Activated naive CD4-positive, alpha-beta T cell treated with anti-CD3 and anti-CD28 coated beads, Interleukin-2, amount 50 U/mL, for 24 hours (primary cell): ENCODE data around the gene CAPN12.

Experiments
- H3K27ac Mint-ChIP-seq: one replicate; pipeline ENCODE4 v1.8.0; 2021; ENCODE audit warnings: mild to moderate bottlenecking, mixed read lengths
- H3K27me3 Mint-ChIP-seq: one replicate; pipeline ENCODE4 v1.8.0; 2021; ENCODE audit warnings: mixed read lengths
- H3K36me3 Mint-ChIP-seq: one replicate; pipeline ENCODE4 v1.8.0; 2021; ENCODE audit warnings: mixed read lengths
- H3K4me1 Mint-ChIP-seq: one replicate; pipeline ENCODE4 v1.8.0; 2021; ENCODE audit warnings: mixed read lengths
- H3K4me3 Mint-ChIP-seq: one replicate; pipeline ENCODE4 v1.8.0; 2021; ENCODE audit warnings: mild to moderate bottlenecking, mixed read lengths
- H3K9me3 Mint-ChIP-seq: one replicate; pipeline ENCODE4 v1.8.0; 2021; ENCODE audit warnings: mixed read lengths

Gene CAPN12

DNA sequence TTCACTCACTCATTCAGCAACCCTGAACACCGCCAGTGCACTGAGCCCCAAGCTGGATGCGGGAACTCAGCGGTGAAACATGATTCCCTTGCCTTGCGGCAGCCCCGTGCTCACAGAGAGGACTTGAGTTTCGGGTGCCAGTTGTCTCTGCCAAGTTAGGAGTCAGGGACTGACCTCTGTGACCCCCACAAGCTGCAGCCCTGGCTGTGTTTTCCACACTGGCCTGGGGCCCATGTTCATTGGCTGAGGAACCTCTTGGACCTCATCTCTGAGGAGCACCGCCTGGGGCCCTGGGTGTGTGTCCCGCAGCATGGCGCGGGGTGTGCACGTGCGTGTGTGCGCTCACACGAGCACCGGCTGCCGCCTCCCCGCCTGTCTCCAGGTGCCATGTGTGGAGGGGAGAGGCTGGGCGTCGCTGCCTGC is 31.0 kb downstream of the CAPN12 start:
- Mint-ChIP-seq H3K4me1 (no peaks in the 10 kb centered on the region), H3K27me3 (no peaks in the 10 kb centered on the region), H3K36me3 (peaks cover 11% of the 10 kb centered on the region), H3K4me3 (no peak overlapping the region), H3K9me3 (no peaks in the 10 kb centered on the region), H3K27ac (no peak overlapping the region)

- peaks cover 11% of the 10 kb centered on the region for H3K36me3 Mint-ChIP-seq
- H3K4me3 Mint-ChIP-seq: no peak overlapping the region
- H3K9me3 Mint-ChIP-seq: no peaks in the 10 kb centered on the region
- H3K4me1 Mint-ChIP-seq: no peaks in the 10 kb centered on the region
- no peak overlapping the region for H3K27ac Mint-ChIP-seq
- no peaks in the 10 kb centered on the region for H3K27me3 Mint-ChIP-seq
These were observed 32.0 kb downstream of the CAPN12 start for GRCh38 chr19:38712161-38712748.

- Mint-ChIP-seq H3K27ac (no peak overlapping the region), H3K27me3 (no peaks in the 10 kb centered on the region), H3K4me3 (no peak overlapping the region), H3K9me3 (no peaks in the 10 kb centered on the region), H3K4me1 (no peaks in the 10 kb centered on the region), H3K36me3 (peaks cover 11% of the 10 kb centered on the region)
These were observed 32.5 kb downstream of the CAPN12 start for GRCh38 chr19:38711726-38712153.

DNA sequence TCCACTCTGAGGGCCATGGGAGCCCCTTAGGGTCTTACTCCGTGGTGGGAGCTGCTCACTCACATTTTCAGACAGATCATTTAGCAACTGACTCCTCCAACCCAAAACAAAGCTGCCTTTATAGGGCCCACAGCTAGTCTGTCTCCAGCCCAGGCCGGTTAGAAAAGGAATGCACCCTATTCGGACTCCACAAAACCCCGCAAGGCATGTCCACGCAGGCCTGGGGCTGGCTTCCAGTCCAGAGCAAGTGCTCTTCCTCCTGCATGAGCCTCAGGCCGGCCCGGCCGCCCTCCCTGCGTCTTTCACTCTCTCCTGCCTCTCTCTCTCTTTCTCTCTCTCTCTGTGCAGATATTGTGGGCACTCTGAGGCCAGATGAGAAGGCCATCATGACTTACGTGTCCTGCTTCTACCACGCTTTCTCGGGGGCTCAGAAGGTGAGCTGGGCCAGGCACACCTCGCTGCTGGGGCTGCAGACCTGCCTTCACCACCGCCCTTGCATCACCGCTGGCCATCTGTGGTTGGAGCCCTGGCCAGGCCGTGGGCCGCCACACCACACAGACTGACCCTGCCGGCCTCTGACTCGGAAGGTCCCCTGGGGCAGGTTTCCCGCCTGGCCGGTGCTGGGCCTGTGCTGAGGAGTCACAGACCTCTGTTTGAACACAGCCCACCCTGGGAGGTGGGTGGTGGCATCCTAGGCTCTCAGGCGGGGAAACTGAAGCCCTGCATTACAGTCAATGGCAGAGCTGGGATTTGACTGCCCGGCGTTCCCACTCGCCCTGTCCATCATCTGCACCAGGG is 33.1 kb downstream of the CAPN12 start:
- no peak overlapping the region for H3K4me3 Mint-ChIP-seq
- H3K36me3 Mint-ChIP-seq: peaks cover 9% of the 10 kb centered on the region
- no peaks in the 10 kb centered on the region for H3K4me1 Mint-ChIP-seq
- no peaks in the 10 kb centered on the region for H3K27me3 Mint-ChIP-seq
- no peaks in the 10 kb centered on the region for H3K9me3 Mint-ChIP-seq
- no peak overlapping the region for H3K27ac Mint-ChIP-seq

GRCh38 chr19:38710416-38710702 is 33.9 kb downstream of the CAPN12 start:
- H3K9me3 Mint-ChIP-seq: no peaks in the 10 kb centered on the region
- no peaks in the 10 kb centered on the region for H3K27me3 Mint-ChIP-seq
- peaks cover 9% of the 10 kb centered on the region for H3K36me3 Mint-ChIP-seq
- no peak overlapping the region for H3K4me3 Mint-ChIP-seq
- no peak overlapping the region for H3K27ac Mint-ChIP-seq
- H3K4me1 Mint-ChIP-seq: no peaks in the 10 kb centered on the region

GRCh38 chr19:38709671-38710415 is 34.4 kb downstream of the CAPN12 start:
- H3K27me3 Mint-ChIP-seq: no peaks in the 10 kb centered on the region
- H3K27ac Mint-ChIP-seq: no peak overlapping the region
- no peak overlapping the region for H3K4me3 Mint-ChIP-seq
- peaks cover 9% of the 10 kb centered on the region for H3K36me3 Mint-ChIP-seq
- H3K4me1 Mint-ChIP-seq: no peaks in the 10 kb centered on the region
- H3K9me3 Mint-ChIP-seq: no peaks in the 10 kb centered on the region

GRCh38 chr19:38709119-38709518 is 35.2 kb downstream of the CAPN12 start:
- H3K27me3 Mint-ChIP-seq: no peaks in the 10 kb centered on the region
- H3K9me3 Mint-ChIP-seq: no peaks in the 10 kb centered on the region
- no peaks in the 10 kb centered on the region for H3K4me1 Mint-ChIP-seq
- H3K4me3 Mint-ChIP-seq: no peak overlapping the region
- H3K36me3 Mint-ChIP-seq: peaks cover 9% of the 10 kb centered on the region
- H3K27ac Mint-ChIP-seq: no peak overlapping the region

DNA sequence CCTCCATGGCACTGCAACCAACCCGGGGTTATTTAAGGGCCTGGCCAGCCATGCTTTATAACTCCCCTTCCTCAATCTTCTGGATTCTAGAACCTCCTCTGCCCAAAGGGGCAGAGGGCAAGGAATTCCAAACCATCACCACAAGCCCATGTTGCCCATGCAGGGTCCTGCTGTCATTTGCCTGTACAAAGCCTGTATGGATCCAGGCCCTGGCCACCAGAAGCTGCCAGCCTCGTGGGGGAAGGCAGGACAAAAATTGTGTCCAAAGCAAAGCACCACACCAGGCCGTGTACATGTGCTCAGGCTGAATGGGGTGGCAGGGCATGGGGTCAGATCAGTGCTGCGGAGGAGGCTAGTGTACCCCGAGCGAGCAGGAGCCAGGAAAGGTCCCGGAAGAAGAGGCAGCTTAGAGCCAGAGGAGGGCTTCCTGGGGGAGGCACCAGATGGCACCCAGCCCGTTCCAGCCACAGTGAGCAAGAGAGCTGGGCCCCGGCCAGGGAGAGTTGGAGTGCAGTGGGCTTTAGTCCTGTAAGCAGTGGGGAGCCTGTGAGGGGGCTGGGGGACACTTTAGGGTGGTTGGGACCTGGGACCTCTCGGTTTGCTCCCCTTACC is 35.8 kb downstream of the CAPN12 start:
- Mint-ChIP-seq H3K36me3 (peaks cover 9% of the 10 kb centered on the region), H3K27me3 (no peaks in the 10 kb centered on the region), H3K27ac (no peak overlapping the region), H3K4me1 (no peaks in the 10 kb centered on the region), H3K9me3 (no peaks in the 10 kb centered on the region), H3K4me3 (no peak overlapping the region)

DNA sequence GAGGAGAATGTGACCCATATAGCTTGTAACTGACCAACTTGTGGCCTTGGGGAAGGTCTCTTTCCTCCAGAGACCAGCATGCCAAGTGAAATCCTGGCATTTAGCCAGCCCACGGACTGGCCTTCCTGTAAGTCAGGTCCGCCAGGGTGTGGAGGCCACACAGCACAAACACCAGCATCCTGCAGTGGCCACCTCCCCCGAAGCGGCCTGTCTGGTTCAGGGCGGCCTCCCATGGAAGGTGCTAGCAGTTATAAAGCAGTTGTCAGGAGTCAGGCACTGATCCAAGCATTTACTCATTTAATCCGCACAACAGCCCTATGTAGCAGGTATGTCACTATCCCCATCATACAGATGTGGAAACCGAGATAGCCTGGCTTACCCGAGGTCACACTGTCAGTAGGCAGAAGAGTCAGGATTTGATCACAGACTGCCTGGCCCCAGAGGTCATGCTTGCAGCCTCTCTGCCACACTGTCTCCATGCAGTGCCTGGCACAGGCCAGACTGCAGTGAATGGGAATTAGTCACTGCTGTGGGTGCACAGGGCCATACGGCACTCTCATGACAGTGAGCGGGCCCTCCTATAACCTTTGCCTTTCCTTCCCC is 36.7 kb downstream of the CAPN12 start:
- H3K4me1 Mint-ChIP-seq: no peaks in the 10 kb centered on the region
- no peak overlapping the region for H3K4me3 Mint-ChIP-seq
- H3K36me3 Mint-ChIP-seq: peaks cover 9% of the 10 kb centered on the region
- no peak overlapping the region for H3K27ac Mint-ChIP-seq
- H3K27me3 Mint-ChIP-seq: no peaks in the 10 kb centered on the region
- no peaks in the 10 kb centered on the region for H3K9me3 Mint-ChIP-seq

DNA sequence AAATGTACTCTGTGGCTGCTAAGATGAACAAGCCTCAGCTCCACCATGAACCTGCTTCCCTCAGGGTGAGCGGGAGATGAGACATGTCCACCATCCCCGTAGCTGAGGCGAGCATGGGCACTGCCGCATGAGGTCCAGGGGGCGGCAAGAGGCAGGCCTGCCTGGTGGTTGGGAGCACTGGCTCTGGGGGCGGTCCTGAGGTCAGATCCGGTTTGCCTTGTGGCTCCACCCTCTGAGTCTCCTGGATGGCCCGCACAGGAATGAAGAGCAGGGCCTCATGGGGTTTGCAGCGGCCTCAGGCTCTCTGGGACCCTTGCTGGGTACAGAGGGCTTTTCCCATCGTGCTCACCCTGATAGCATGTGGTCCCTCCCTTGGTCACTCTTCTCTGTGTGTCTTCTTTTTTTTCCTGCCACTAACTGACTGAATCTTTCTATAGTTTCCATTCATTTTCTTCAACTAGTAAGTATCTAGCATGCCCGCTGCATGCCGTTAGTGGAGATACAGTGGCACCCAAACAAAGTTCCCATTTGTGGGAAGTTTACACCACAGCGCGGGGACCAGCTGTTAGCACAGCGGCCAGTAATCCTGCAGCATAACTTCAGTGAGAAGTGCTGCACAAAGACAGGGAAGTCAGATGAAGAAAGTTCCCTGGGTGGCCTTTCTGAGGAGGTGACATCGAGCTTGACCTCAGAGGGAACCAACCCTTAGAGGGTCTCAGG is 37.3 kb downstream of the CAPN12 start:
- no peak overlapping the region for H3K4me3 Mint-ChIP-seq
- peaks cover 9% of the 10 kb centered on the region for H3K36me3 Mint-ChIP-seq

DNA sequence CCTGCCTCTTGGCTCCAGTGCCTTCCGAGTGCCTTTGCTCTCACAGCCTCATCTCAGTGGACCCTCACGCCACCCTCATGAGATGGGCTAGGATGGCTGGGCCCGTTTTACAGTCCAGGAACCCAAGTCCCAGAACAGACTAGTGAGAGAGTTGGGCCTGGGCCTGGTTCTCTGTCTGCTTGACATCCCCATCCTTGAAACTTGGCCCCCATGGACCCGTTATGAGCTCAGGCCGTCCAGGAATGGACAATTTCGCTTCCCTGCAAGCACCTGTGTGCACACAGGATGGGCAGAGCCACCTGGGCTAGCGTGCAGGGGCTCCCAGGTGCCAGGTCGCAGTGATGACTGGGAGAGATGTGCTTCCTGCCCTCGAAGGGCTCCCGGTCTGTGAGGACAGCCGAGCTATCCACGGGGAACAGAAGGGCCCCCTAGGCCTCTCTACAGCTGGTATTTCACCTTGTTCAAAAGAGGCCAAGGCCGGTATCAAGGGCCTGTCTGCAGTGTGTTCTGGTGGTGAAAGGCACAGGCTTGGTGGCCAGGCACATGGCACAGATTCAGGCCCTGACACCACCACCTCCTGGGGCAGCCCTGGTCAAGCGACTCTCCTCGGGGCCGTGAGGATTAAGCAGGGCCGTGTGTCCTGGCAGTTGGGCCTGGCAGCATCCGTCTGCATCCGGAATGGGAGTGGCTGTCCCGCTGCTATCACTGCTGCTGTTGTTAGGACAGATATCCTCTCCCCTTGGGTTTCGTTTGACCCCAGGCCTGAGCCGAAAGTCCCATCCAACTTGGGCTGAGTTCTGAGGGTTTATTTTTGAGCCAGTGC is 38.9 kb downstream of the CAPN12 start:
- Mint-ChIP-seq H3K27me3 (no peaks in the 10 kb centered on the region), H3K36me3 (peaks cover 7% of the 10 kb centered on the region), H3K4me1 (no peaks in the 10 kb centered on the region), H3K4me3 (no peak overlapping the region), H3K9me3 (no peaks in the 10 kb centered on the region), H3K27ac (no peak overlapping the region)

More for the DNA sequence above, 37.3 kb downstream of the CAPN12 start:
- H3K27ac Mint-ChIP-seq: no peak overlapping the region
- no peaks in the 10 kb centered on the region for H3K4me1 Mint-ChIP-seq
- no peaks in the 10 kb centered on the region for H3K9me3 Mint-ChIP-seq
- H3K27me3 Mint-ChIP-seq: no peaks in the 10 kb centered on the region

DNA sequence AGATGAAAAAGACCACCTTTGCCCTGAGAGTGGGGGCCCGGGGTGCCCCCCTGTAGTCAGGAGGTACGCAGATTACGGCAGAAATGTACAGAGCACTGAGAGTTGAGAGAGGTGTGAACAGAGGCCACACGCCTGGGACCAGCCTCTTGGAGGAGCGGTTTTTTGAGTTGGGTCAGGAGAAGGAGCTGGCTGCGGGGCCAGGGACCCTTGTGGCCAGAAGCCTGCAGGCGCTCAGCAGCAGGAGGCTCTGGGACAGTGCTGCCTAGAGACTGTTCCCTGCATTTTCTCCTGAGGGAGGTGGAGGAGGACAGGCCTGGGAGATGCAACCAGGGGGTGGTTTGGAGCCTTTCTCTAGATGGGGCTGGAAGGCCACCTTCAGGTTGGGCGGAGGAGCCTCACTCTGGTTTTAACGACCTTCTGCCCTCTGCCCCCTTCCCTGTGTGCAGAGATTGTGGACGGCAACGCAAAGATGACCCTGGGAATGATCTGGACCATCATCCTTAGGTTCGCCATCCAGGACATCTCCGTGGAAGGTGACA is 39.7 kb downstream of the CAPN12 start:
- H3K4me1 Mint-ChIP-seq: no peaks in the 10 kb centered on the region
- H3K4me3 Mint-ChIP-seq: no peak overlapping the region
- H3K36me3 Mint-ChIP-seq: peaks cover 5% of the 10 kb centered on the region
- no peak overlapping the region for H3K27ac Mint-ChIP-seq
- no peaks in the 10 kb centered on the region for H3K27me3 Mint-ChIP-seq
- H3K9me3 Mint-ChIP-seq: no peaks in the 10 kb centered on the region

- H3K4me1 Mint-ChIP-seq: no peaks in the 10 kb centered on the region
- no peak overlapping the region for H3K27ac Mint-ChIP-seq
- no peaks in the 10 kb centered on the region for H3K9me3 Mint-ChIP-seq
- H3K27me3 Mint-ChIP-seq: no peaks in the 10 kb centered on the region
- peaks cover 4% of the 10 kb centered on the region for H3K36me3 Mint-ChIP-seq
- H3K4me3 Mint-ChIP-seq: no peak overlapping the region
These were observed 40.8 kb downstream of the CAPN12 start for GRCh38 chr19:38703509-38703908.

GRCh38 chr19:38702278-38702677 is 42.0 kb downstream of the CAPN12 start:
- H3K36me3 Mint-ChIP-seq: peaks cover 1% of the 10 kb centered on the region
- peaks cover 9% of the 10 kb centered on the region for H3K4me1 Mint-ChIP-seq
- no peaks in the 10 kb centered on the region for H3K27me3 Mint-ChIP-seq
- H3K27ac Mint-ChIP-seq: no peak overlapping the region
- H3K9me3 Mint-ChIP-seq: no peaks in the 10 kb centered on the region
- H3K4me3 Mint-ChIP-seq: no peak overlapping the region
